IgD-negative memory B cell (primary cell): ENCODE results near the gene DYNC2H1. TPM values are rescaled to one million over a fixed set of nuclear protein-coding genes. Genes with fewer than 3 reads are reported as not detected.

Experiments used
- H3K27ac Mint-ChIP-seq, 3 donors: one replicate each; pipeline ENCODE4 v1.8.0; 2020 to 2022; ENCODE audit warnings: mild to moderate bottlenecking in 3 of 3, mixed read lengths in 3 of 3, moderate library complexity in 1 of 3
- H3K27me3 Mint-ChIP-seq: one replicate; pipeline ENCODE4 v1.8.0; 2021; ENCODE audit warnings: mixed read lengths
- H3K36me3 Mint-ChIP-seq: one replicate; pipeline ENCODE4 v1.8.0; 2020; ENCODE audit warnings: mild to moderate bottlenecking, mixed read lengths
- H3K4me1 Mint-ChIP-seq, 3 donors: one replicate each; pipeline ENCODE4 v1.8.0; 2020 to 2022; ENCODE audit warnings: mixed read lengths in 3 of 3, mild to moderate bottlenecking in 1 of 3
- H3K4me3 Mint-ChIP-seq, 4 donors: one replicate each; pipeline ENCODE4 v1.8.0; 2020 to 2022; ENCODE audit warnings: mild to moderate bottlenecking in 4 of 4, mixed read lengths in 4 of 4, moderate library complexity in 3 of 4
- H3K9me3 Mint-ChIP-seq, 3 donors: one replicate each; pipeline ENCODE4 v1.8.0; 2020 to 2021; ENCODE audit warnings: mixed read lengths in 3 of 3, mild to moderate bottlenecking in 1 of 3
- polyA plus RNA-seq: library from polyadenylated mRNA; unstranded; fragments of 300-500 nt; fragmentation: Illumina TruSeq; gene quantifications from one replicate; pipeline ENCODE4 v1.2.3, GENCODE V29; 2021

DYNC2H1 gene
- polyA plus RNA-seq, 1 donor from 2014 or later = 0.29 TPM

DNA sequence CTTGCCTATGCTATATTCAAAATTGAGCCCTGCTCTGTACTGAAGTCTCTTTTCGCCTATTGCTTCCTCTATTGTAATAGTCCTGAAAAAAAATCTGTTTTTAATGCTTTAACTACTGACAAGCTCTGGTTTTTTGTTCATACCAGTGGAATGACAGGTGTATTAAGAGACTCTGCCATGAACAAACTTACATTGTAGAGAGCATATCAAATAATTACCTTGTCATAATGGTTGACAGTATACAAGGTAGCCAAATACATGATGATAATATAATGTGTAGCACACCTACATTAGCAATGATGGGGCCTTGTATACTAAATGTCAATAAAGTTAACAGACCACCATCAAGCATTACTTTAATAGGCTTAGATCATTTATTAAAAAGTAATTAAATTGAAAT, 175.0 kb downstream of the DYNC2H1 start:
- peaks cover 5% of the 10 kb centered on the region for H3K36me3 Mint-ChIP-seq
- no peaks in the 10 kb centered on the region for H3K9me3 Mint-ChIP-seq
- H3K27me3 Mint-ChIP-seq = no peaks in the 10 kb centered on the region
- no peak overlapping the region for H3K4me3 Mint-ChIP-seq
- no peaks in the 10 kb centered on the region for H3K4me1 Mint-ChIP-seq
- no peak overlapping the region for H3K27ac Mint-ChIP-seq

DNA sequence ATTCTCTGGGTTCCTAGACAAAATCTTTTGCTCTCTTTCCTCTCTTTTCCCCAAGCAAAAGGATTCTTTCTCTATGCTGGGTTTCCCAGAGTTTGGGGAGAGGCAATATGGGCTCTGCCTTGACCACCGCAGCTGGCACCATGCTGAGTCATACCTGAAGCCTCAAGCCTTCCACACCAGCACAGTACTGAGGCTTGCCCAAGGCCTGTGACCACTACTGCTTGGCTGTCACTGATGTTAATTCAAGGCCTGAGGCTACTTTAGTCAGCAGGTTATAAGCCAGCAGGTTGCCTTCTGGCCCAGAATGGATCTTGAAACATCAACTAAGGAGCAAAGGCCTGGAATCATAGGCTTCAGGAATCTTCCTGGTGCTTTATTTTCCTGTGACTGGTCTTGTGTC, 185.3 kb downstream of the DYNC2H1 start:
- Mint-ChIP-seq H3K36me3 (peaks cover 4% of the 10 kb centered on the region), H3K4me1 (no peaks in the 10 kb centered on the region), H3K27ac (no peak overlapping the region), H3K27me3 (no peaks in the 10 kb centered on the region), H3K4me3 (no peak overlapping the region), H3K9me3 (peaks cover 21 to 64% (median 25%) of the 10 kb centered on the region in 3 donors)

DNA sequence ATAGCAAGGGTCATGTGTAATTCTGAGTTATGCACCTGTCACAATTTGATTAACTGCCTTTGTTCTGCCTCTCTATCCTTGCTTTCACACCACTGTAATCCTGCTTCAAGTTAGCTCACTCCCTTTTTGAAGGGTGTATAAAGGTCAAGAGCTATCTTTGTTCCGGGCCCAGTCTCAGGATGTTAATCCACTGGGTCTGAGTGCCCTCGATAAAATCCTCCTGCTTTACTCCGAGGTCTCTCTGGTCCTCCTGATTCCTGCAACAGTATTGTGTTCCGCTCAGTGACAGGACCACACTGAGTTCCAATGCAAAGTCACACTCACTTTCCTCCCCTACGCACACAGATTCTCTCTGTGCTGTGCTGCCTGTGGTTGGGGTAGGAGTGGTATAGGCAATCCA, 186.5 kb downstream of the DYNC2H1 start:
- Mint-ChIP-seq H3K9me3 (peaks cover 19 to 56% (median 23%) of the 10 kb centered on the region in 3 donors), H3K36me3 (peaks cover 4% of the 10 kb centered on the region), H3K4me1 (no peaks in the 10 kb centered on the region), H3K27ac (no peak overlapping the region), H3K27me3 (no peaks in the 10 kb centered on the region), H3K4me3 (no peak overlapping the region)

DNA sequence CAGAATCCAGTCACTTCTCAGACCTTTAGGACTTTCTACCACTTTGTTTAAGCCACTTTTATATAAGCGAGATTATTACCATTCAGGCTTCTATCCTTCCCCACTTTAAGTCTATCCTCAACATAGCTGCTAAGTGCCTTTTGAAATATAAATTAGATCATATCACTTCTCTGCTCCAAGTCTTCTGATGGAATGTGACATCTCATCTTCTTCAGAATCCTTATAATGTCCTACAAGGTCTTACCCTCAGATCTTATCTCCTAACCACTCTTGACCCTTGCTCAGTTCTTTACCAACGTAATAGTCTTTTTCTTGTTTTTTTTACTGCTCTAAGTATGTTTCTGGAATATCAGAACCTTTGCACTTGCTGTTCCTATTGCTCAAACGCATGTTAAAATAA, 188.7 kb downstream of the DYNC2H1 start:
- no peak overlapping the region for H3K27ac Mint-ChIP-seq
- H3K4me3 Mint-ChIP-seq = no peak overlapping the region
- no peaks in the 10 kb centered on the region for H3K4me1 Mint-ChIP-seq
- H3K9me3 Mint-ChIP-seq = peaks cover 16 to 42% (median 17%) of the 10 kb centered on the region in 3 donors
- no peaks in the 10 kb centered on the region for H3K27me3 Mint-ChIP-seq
- no peaks in the 10 kb centered on the region for H3K36me3 Mint-ChIP-seq

DNA sequence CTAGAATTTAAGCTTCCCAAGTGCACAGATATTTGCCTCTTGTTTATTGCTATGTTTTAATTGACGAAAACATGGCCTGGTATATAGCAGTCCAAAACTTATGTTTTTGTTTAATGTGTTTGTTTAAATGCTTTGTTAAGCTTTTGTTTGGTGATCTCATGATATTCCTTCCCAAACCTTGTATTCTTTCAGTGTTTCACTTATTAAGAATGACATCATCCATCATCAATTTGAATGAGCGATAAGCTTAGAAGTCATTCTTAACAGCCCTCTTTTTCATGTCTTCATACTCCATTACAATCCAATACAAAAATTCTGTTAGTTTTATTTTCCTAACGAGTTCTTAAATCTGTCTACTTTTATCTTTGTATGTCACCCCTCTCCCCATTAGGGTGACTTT, 206.0 kb downstream of the DYNC2H1 start:
- H3K4me3 Mint-ChIP-seq = no peak overlapping the region
- H3K4me1 Mint-ChIP-seq = no peaks in the 10 kb centered on the region
- H3K9me3 Mint-ChIP-seq = no peaks in the 10 kb centered on the region
- no peaks in the 10 kb centered on the region for H3K36me3 Mint-ChIP-seq
- no peaks in the 10 kb centered on the region for H3K27me3 Mint-ChIP-seq
- H3K27ac Mint-ChIP-seq = no peak overlapping the region

DNA sequence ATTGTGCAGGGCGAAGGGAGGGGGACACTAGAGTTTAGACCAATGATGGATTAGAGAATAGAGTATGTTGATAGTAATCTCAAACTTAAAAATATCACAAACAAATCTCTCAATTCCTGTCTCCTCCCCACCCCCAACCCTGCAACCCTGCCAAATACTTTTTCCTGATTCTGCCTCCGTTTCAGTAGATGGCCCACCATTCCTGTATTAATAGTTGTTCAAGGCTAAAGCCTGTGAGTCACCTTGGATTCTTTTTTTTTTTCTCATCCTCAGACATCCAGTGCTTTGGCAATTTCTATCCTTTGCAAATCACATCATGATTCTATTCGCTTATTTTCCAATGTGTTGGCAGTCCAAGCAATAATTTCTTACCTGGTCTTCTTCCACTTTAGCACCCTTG, 207.9 kb downstream of the DYNC2H1 start:
- Mint-ChIP-seq H3K4me1 (no peaks in the 10 kb centered on the region), H3K4me3 (no peak overlapping the region), H3K27me3 (no peaks in the 10 kb centered on the region), H3K9me3 (no peaks in the 10 kb centered on the region), H3K27ac (no peak overlapping the region), H3K36me3 (peaks cover 3% of the 10 kb centered on the region)

DNA sequence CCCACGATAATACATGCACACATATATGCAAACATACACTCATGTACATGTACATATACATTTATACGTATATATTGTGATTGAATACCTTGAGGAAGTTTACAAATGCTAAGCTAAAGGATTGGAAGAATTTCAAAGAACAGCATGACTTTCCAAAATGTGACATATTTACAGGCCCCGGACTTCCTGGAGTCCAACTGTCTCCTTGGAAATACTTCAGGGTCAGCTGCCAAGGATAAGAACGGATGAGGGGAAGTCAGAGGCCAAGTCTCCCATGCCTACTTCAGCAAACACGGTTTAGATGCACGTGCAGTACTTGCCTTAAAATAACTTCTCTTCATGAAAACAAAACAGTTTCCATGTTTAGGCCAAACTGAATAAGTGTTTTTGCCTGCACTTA, 213.6 kb downstream of the DYNC2H1 start:
- H3K4me1 Mint-ChIP-seq = peaks cover 3 to 8% (median 5%) of the 10 kb centered on the region in 3 donors
- H3K9me3 Mint-ChIP-seq = no peaks in the 10 kb centered on the region
- no peak overlapping the region for H3K27ac Mint-ChIP-seq
- no peak overlapping the region for H3K4me3 Mint-ChIP-seq
- peaks cover 18% of the 10 kb centered on the region for H3K36me3 Mint-ChIP-seq
- H3K27me3 Mint-ChIP-seq = no peaks in the 10 kb centered on the region

DNA sequence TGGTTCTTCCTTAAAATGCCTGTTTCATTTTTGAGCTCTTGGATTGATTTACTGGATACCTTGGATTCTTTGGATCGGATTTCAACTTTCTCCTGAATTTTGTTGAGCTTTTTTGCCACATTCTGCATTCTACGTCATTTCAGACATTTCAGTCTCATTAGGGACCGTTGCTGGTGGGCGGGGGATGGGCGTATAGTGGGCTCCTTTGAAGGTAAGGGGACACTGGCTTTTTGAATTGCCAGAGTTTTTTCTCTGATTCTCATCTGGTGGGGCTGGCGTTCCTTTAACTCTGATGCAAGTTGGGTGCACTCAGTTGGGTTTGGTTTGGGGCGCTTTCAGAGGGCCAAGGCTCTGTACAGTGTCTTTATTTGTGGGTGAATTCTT, 216.5 kb downstream of the DYNC2H1 start:
- Mint-ChIP-seq H3K27ac (peak overlapping the region in 1 of 3 donors; percentile 20), H3K27me3 (no peaks in the 10 kb centered on the region), H3K4me3 (peak overlapping the region in 1 of 4 donors; percentile 14)

DNA sequence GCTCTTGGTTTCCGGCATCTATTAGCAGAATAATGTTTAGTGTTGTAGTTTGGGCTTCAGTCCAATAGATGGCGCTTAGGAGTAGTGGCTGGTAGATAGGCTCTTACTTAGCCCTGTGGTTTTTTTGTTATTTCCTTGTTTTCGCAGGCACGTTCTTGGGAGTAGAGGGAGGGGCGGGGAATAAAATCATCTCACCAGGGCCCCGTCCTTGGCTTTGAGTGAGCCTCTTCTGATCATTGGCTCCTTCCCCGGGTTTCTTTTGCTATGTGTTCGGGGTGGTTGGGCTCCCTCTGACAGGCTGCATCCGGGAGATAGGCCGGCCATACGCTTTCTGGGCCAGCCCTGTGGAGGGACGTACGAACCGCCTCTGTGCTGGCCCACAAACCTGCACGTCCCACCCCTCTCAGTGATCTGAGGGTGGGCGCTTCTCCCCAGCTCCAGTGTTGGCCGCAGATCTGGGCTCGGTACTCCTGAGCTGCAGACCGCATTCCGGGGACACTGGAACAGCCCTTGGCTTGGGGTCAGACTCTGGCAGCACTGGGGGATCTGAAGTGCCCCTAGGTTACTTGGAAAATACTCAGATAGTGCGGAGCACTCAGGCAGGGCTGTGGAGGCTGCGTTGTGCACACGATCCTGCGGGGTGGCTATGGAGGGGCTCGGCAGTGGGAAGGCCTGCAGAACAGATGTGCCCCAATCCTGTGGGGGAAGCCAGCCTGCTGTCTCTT, 217.0 kb downstream of the DYNC2H1 start:
- H3K27me3 Mint-ChIP-seq = no peaks in the 10 kb centered on the region
- H3K36me3 Mint-ChIP-seq = peaks cover 16% of the 10 kb centered on the region
- no peak overlapping the region for H3K4me3 Mint-ChIP-seq

More for the DNA sequence above, 216.5 kb downstream of the DYNC2H1 start:
- peaks cover 3 to 8% (median 5%) of the 10 kb centered on the region in 3 donors for H3K4me1 Mint-ChIP-seq
- H3K36me3 Mint-ChIP-seq = peaks cover 18% of the 10 kb centered on the region
- H3K9me3 Mint-ChIP-seq = no peaks in the 10 kb centered on the region

DNA sequence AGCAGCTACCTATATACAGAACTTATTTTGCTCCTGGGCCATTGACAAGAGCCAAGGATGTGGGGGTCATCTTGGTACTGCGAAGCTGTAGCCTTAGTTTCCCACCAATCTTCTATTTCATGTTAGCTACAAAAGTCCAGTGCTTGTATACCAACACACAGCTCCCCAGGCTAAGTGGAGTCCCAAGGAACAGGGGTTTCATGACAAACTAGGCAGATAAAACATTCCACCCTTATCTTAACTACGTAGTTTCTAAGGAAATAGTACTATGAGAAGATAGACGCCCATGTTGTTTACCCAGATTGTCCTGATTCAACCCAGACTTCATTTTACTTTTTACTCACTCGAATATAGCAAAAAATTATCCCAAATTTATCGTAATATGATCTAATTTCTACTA, 218.5 kb downstream of the DYNC2H1 start:
- Mint-ChIP-seq H3K27ac (no peak overlapping the region), H3K27me3 (no peaks in the 10 kb centered on the region), H3K4me3 (no peak overlapping the region), H3K4me1 (peaks cover 3 to 8% (median 5%) of the 10 kb centered on the region in 3 donors), H3K9me3 (no peaks in the 10 kb centered on the region), H3K36me3 (peaks cover 14% of the 10 kb centered on the region)

More for the DNA sequence above, 217.0 kb downstream of the DYNC2H1 start:
- no peaks in the 10 kb centered on the region for H3K9me3 Mint-ChIP-seq
- peaks cover 3 to 8% (median 5%) of the 10 kb centered on the region in 3 donors for H3K4me1 Mint-ChIP-seq
- peak overlapping the region in 1 of 3 donors; percentile 20 for H3K27ac Mint-ChIP-seq

DNA sequence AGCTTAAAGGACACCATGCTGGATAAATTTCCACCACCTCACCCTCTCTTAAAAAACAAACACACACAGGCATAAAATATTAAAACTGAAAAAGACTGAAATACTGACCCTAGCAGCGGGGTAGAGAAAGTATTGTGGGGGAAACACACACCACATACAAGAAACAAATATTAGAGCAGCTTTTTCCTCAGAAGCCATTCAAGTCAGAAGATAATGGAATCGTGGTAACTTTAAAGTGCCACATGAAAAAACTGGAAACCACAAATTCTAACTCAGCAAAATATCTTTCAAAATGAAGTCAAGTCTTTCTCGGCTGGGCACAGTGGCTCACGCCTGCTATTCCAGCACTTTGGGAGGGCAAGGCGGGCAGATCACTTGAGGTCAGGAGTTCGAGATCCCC, 223.2 kb downstream of the DYNC2H1 start:
- H3K4me1 Mint-ChIP-seq = no peaks in the 10 kb centered on the region
- no peak overlapping the region for H3K4me3 Mint-ChIP-seq
- H3K9me3 Mint-ChIP-seq = no peaks in the 10 kb centered on the region
- no peak overlapping the region for H3K27ac Mint-ChIP-seq
- H3K36me3 Mint-ChIP-seq = no peaks in the 10 kb centered on the region
- H3K27me3 Mint-ChIP-seq = no peaks in the 10 kb centered on the region

DNA sequence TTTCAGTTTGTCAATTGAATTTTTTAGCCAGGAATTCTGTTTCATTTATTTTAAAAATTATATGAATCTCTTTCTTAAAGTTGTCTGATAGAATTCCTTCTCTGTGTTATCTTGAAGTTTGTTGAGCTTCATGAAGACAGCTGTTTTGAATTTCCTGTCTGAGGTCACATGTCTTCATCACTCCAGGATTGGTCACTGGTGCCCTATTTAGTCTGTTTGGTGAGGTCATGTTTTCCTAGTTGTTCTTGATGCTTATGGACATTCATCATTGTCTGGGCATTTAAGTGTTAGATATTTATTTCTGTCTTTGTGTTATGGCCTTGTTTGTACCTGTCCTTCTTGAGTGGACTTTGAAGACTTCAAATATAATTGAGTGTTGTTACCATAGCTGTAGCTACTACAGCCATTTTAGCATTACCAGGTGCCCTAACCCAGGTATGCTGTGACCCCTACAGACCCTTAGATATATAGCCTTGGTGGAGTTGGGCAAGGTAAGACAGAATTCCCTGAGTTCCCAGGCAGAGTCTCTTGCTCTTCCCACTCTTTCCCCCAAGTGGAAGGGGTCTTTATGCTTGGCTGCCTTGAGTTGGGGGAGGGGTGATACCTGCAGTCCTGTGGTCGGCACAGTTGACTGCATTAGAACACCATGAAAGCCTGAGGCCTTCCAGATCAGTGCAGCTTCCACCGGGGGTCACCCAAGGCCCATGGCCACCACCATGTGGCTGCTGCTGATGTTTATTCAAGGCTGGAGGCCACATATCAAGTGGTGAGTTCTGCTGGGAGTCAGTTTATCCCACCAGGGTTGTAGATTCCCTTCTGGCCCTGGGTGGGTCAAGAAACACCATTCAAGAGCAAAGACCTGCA, 229.6 kb downstream of the DYNC2H1 start:
- Mint-ChIP-seq H3K4me1 (no peaks in the 10 kb centered on the region), H3K27me3 (no peaks in the 10 kb centered on the region), H3K4me3 (no peak overlapping the region), H3K27ac (no peak overlapping the region), H3K36me3 (no peaks in the 10 kb centered on the region), H3K9me3 (no peaks in the 10 kb centered on the region)

DNA sequence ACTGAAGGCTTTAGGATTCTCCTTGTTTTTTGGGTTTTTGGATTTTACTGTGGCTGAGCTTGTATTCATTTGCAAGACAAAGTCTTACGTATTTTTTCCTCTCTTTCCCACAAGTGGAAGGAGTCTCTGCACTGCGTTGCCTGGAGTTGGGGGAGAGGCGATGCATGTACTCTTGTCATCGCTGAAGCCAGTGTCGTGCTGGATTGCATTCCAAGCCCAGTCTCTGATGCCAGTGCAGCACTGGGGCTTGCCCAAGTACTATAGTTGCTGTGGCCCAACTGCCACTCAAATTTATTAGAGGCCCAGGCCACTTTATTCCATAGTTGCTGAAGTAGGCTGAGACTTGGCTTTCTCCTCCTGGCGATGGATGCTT, 230.2 kb downstream of the DYNC2H1 start:
- Mint-ChIP-seq H3K4me1 (no peaks in the 10 kb centered on the region), H3K27ac (no peak overlapping the region), H3K9me3 (no peaks in the 10 kb centered on the region), H3K27me3 (no peaks in the 10 kb centered on the region), H3K36me3 (no peaks in the 10 kb centered on the region), H3K4me3 (no peak overlapping the region)

DNA sequence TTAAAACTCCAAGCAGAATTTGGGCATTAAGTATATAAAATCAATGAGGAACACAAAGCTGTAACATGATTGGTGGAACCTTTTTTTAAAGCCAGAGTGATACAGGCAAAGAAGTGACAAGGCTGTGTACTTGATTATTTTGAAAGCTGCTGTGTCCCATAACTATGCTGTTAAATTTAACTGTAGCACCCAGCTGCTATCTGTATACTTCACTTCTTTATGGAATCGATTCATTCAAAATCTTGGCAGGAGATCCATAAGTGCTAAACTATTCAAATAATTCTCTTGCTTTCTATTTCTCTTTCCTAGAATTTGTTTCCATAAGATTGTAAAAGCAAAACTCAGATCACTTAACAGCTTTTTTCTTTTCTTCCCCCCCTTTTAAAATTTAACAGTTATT, 231.7 kb downstream of the DYNC2H1 start:
- Mint-ChIP-seq H3K9me3 (no peaks in the 10 kb centered on the region), H3K27ac (no peak overlapping the region), H3K4me3 (no peak overlapping the region), H3K4me1 (no peaks in the 10 kb centered on the region), H3K27me3 (no peaks in the 10 kb centered on the region), H3K36me3 (no peaks in the 10 kb centered on the region)

DNA sequence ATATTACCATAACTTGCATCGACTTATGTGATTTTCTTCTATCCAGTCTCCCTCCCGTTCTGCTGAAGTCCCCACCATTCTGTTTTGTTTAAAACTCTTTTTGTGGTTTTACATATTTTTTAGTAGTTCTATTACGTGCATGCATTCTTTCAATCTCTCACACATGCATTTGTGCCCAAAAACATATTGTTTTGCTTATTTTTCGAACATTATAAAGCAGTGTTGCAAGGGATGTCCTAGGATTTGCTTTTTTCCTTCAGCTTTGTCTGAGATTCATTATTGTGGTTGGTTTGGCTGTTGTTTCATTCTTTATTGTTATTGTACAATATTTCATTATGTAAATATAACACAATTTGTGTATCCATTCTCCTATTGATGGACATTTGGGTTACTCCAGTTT, 235.7 kb downstream of the DYNC2H1 start:
- no peaks in the 10 kb centered on the region for H3K4me1 Mint-ChIP-seq
- no peaks in the 10 kb centered on the region for H3K36me3 Mint-ChIP-seq
- H3K4me3 Mint-ChIP-seq = no peak overlapping the region
- H3K9me3 Mint-ChIP-seq = peaks cover 0 to 8% (median 0%) of the 10 kb centered on the region in 3 donors
- H3K27ac Mint-ChIP-seq = no peak overlapping the region
- H3K27me3 Mint-ChIP-seq = no peaks in the 10 kb centered on the region

DNA sequence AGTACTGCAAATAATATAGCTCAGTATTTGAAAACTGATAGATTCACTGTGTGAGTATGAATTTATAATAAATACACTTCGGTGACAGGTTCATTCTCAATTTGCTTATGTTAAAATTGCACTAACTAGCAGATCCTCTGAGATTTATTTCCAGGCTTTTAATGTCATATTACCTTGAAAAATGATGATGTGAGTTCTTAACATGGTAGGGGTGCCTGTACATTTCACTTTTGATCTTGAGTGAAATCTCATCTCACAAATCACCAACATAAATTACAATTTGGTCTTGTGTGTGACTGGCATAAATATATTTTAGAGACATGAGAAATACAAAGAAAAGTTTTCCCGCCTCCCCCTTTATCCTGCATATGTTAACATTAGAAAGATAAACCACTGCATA, 240.4 kb downstream of the DYNC2H1 start:
- no peak overlapping the region for H3K4me3 Mint-ChIP-seq
- H3K27ac Mint-ChIP-seq = no peak overlapping the region
- H3K9me3 Mint-ChIP-seq = peaks cover 2 to 13% (median 2%) of the 10 kb centered on the region in 3 donors
- H3K36me3 Mint-ChIP-seq = no peaks in the 10 kb centered on the region
- H3K27me3 Mint-ChIP-seq = no peaks in the 10 kb centered on the region
- no peaks in the 10 kb centered on the region for H3K4me1 Mint-ChIP-seq
